Activated naive CD4-positive, alpha-beta T cell treated with anti-CD3 and anti-CD28 coated beads, Interleukin-2, amount 50 U/mL, for 16 hours (primary cell): Measurements from ENCODE around the gene AP3S2.
"Not testable (repeated sequence)": the region's sequence is repeated elsewhere in the genome, so short reads cannot be mapped to it uniquely, and the experiment has no call there.

ENCODE experiments used
- DNase-seq: peaks from one replicate; pipeline ENCODE4 v3.0.0-alpha.2; 2020

The AP3S2 gene

DNA sequence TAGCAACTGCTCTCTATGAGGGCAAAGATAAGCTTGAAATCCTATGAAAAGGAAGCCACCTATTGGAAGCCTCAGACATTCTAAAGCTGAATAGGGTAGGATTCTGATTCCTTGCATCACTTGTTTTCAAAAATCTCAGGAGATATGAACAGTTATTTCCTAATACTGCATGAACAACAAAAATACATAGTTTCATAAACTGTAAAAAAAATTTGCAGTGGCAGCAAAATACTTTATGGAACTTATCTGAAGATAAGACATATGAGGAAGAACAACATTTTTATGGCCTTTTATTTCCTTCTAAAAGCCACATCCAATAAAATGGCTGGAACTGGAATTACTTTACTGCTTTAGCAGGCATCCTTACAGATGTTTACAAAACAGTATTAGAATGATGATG lies 29.9 kb downstream of the AP3S2 start:
- no peak for DNase-seq

DNA sequence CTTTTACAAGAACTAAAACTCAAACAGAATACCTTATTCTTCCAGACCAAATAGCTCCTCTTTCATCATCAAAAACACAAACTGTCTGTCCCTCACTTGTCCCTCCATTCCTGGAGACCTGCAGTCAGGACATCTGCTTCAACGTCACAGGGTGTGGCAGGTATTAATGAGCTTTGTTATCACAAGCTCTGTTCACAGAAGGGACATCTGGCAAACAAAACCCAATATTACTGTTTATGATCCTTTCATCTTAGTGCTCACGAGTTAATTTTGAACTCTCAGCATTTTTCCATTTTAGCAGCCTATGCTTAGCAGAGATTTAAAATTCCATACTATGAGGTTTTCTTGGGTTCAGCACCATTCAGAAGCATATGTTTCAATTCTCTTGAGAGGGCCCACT lies 32.9 kb downstream of the AP3S2 start:
- DNase-seq = no peak

DNA sequence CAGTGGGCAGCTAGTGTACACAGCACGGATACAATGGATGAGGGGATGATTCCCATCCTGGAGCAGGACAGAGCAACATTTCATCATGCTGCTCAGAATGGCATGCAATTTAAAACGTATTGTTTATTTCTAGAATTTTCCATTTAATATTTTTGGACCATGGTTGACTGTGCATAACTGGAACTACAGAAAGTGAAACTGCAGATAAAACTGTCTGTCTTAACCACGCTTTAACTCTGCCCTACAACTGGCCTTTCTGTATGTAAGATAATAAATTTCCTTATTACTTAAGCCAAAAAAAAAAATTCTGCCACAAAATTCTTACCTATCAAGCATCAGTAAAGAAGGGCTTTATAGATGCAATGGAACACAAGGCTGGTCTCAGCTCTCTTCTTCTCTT lies 33.4 kb downstream of the AP3S2 start:
- DNase-seq = no peak

GRCh38 chr15:89858661-89859458 lies 34.9 kb downstream of the AP3S2 start:
- no peak for DNase-seq

GRCh38 chr15:89857673-89858072 lies 36.1 kb downstream of the AP3S2 start:
- no peak for DNase-seq

GRCh38 chr15:89855948-89856347 lies 37.8 kb downstream of the AP3S2 start:
- DNase-seq = no peak

- not testable (repeated sequence) for DNase-seq
Observed at GRCh38 chr15:89854863-89855262, 38.9 kb downstream of the AP3S2 start.

- no peak for DNase-seq
Observed at GRCh38 chr15:89852342-89852995, 41.3 kb downstream of the AP3S2 start.

DNA sequence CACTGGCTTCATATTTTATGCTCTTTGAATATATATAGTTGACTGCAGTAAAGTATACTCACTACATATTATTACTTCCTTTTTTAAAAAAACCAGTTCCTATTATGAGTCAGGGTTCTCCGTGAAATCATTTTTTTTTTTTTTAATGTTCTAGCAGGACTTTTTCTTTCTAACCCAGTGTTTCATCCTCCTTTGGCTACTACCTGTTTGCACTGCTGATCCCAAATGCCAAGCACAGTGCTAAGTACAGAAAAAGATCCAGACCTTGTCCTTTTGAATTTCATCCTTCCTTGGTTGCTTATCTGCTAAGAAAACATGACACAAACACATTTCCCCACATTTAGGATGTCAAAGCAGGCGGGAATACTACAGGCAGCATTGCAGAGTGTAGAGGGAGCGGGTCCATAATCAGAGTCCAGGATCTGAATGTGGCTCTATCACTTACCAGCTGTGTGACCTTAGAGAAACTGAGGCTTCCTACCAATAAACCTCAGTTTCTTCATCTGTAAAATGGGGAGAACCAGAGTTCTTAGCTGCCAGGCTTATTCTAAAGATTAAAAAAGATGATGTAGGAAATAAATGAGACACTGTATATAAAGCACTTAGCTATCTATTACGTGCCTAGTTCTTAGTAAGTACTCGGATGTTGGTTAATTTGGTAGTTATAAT lies 42.0 kb downstream of the AP3S2 start:
- no peak for DNase-seq

DNA sequence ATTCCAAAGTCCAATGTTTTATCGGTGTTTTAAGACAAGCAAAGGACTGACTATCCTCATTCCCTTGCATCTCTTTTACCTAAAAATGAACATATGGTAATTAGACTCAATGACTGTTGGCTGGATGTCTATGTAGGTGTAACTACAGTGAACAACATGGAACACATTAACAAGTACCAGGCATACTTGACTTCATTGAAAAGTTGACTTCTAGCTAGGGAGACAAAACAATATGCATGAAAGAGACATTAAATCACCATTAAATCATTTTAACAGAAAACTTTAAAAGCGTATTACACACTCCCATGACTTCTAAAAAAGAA lies 44.9 kb downstream of the AP3S2 start:
- DNase-seq = no peak

- DNase-seq = no peak
Observed at GRCh38 chr15:89847101-89847500, 46.7 kb downstream of the AP3S2 start.

DNA sequence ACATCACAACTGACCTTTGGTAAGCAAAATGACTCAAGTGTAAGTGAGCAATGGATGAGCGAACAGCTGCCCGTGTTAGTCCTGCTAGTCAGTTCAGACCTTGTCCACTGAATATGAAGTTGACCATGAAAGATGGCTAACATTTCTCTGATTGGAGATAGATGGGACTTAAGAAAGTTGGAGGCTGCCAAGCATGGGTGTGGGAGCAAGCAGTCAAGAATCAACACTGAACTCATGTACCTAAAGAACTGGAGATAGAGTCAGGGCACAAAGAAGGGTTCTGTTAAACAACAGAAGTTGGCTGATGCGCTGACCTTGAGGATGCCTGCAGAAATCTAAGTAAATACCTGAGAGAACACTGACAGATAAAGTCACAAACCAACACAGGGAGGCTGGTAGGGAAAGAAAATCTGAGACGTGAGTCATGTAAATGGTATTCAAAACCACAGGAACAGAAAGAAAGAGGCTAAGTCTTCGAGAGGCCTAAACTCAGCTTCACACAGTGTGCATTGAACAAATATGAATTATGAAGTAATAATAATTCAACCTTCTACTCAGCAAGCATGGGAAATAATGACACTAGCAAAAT lies 48.4 kb downstream of the AP3S2 start:
- DNase-seq = no peak

DNA sequence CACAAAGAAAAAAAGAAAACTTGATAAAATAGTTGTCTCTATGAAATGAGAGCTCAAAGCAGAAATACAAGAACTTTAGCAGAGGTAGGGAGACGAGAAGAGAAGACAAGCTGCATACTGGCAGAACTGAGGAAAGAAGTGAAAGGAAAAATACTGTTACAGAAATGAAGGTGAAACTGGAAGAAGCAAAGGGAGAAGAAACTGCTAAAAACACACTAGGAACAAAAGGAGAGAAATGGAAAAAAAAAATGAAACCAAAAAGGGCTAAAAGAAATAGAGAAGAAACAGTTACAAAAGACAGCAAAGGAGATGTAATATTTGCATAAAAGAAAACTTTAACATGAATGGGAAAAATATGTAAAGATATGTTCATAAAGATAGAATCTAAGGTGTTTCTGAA lies 51.8 kb downstream of the AP3S2 start:
- no peak for DNase-seq

DNA sequence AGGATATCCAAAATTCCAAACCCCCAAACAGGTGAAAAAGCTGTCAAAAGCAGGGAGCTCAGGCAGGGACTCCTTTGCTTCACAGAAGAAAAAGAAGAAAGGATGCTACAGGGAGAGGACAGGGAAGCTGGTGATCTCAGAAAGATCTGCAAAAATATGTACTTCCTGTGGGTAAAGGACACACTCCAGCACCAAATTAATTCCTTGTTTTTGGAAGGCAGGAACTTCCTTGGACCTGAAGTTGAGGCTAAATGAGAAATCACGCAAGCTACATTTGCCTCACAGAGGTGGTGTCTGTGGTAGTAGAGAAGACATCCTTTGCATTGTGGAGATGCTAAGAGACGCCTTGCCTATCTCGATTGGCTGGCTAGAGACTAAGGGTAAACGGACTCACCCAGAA lies 52.5 kb downstream of the AP3S2 start:
- no peak for DNase-seq

GRCh38 chr15:89839167-89839810 lies 54.5 kb downstream of the AP3S2 start:
- no peak for DNase-seq

DNA sequence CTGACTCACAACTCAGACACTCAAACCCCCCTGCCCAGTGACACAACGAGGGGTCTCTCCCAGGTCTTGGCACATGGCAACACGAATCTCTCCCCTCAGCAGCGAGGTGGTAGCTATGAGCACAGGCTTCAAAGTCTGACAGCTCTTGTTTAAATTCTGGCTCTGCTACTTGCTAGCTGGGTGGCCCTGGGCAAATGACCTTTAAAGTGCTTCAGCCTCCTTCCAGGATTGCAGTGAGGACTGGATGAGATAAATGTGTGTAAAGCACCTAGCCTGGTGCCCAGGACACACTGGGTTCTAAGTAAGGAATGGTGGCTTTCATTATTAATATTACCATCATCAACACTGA lies 56.0 kb downstream of the AP3S2 start:
- no peak for DNase-seq

GRCh38 chr15:89837134-89837829 lies 56.5 kb downstream of the AP3S2 start:
- no peak for DNase-seq

DNA sequence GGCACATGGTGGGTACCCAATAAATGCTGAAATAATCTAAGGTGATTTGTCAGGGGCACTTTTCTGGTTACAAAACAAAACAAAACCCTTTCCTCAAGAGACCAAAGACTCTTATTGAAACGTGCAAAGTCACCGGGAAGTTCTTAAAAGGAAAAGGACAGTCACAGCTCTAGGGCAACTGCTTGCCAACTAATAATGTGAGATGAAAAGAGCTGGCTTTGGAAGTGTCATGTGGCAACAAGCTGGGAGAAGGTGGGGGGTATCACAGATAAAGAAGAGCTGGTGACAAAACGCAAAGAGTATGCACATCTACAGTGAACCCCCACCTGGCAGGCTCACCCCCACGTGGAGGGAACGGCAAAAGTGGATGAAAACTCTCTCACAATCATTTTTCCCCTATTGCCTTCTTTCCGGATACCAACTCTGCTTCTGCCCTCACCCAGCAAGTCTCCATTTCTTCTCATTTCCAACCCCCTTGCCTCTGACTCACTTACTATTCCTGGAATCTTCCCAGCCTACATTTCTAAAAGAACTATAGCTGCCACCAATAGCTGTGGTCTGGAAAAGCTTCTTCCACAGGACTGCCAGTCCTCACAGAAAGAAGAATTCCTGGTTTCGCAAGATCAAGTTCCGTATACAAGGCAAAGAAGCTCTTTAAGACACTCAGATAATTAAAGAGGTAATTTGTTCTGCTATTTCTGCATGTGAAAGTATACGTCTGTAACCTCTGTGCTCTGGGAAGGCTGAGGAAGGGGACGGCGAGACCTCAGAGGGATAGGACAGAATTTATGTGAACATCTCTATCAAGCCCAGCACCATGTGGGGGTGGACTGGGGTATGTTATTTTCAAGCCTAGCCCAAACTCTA lies 57.3 kb downstream of the AP3S2 start:
- DNase-seq = no peak

DNA sequence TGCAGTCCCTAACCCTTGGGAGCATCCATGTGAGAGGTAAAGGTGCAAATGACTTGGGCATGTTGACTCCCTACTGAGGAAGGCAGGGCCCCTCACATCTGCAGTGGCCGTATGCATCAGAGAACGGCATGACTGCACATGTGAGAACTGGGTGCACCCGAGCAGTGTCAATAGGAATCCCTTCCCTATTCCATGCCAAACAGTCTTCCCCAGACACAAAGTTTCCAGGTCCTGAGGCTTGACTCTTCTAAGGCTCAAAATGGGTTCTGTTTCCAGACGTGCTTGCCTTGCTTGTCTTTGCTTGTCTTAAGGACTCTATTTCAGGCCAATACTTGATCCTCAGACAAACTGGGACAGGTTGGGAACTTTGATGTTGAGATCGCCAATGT lies 58.6 kb downstream of the AP3S2 start:
- DNase-seq = no peak

DNA sequence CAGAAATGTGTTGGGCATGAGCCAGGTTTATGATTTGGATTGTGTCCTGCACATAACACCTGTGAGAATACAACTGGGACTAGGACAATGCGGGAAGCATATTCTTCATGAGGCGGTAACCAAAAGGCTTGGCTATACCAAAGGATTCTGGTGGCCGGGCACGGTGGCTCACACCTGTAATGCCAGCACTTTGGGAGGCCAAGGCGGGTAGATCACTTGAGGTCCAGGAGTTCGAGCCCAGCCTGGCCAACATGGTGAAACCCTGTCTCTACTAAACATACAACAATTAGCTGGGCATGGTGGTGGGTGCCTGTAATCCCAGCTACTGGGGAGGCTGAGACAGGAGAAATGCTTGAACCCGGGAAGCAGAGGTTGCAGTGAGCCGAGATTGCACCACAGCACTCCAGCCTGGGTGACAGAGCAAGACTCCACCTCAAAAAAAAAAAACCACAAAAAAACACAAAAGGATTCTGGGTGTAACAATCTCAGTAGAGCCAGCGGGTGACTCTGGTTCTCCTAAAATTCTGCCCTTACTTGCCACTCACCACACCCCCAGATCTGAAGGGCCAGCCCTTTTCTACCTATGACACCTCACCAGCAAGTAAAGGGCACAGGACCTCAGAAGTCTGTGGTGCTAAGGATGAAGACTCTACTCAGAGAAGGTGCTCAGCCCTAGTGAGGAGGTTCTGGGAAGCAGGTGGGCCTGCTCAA lies 59.2 kb downstream of the AP3S2 start:
- DNase-seq = not testable (repeated sequence)

- DNase-seq = no peak
Observed at GRCh38 chr15:89833966-89834365, 59.8 kb downstream of the AP3S2 start.
